ENCODE measurements around the gene TMEM198. TPM values are rescaled to one million over a fixed set of nuclear protein-coding genes. Genes with fewer than 3 reads are reported as not detected.

Gene TMEM198
- total RNA-seq, 1 donor from 2014 or later = 2.9 TPM

DNA sequence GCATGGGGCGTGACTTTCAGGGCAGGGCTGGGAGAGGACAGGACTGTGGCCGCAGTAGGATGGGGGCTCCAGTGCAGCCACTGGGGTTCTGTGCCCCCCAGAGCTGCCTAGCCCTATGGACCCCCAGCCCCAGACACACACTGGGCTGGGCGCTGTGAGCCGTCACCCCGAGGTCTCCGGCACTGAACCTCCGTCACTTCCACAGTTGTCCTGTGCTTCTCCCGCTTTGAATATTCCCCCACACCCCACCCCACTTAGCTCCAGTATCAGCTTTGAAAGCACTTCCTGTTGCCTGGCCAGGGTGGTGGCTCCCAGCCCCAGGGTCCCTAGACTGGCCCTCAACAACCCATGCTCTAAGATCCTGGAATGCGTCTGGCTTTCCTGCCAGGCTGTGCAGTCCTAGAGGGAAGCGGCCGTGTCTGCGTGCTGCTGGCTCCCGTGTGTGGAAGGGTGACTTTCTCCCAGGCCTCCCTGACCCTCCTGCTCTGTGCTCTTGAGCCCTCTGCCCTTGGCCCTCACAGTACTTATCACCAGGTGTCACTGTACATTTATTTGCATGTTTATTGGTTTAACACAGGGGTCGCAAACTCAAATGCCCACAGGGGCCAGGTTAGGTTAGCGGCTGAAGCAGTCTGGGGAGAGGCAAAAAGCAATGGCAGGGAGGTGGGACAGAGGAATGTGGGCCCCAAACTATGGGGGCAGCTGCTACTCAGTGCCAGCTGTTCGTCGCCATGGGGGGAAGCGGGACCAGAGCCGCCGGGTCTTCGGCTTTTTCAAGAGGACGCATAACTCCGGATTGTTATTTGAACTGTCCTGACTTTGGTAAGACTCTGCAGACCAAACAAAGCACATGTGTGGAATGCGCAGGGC lies 17.6 kb downstream of the TMEM198 start:
- no peak overlapping the region for H3K4me3 ChIP-seq
- no peaks in the 10 kb centered on the region for H3K9me3 ChIP-seq
- TF ChIP-seq, protein P1, sequence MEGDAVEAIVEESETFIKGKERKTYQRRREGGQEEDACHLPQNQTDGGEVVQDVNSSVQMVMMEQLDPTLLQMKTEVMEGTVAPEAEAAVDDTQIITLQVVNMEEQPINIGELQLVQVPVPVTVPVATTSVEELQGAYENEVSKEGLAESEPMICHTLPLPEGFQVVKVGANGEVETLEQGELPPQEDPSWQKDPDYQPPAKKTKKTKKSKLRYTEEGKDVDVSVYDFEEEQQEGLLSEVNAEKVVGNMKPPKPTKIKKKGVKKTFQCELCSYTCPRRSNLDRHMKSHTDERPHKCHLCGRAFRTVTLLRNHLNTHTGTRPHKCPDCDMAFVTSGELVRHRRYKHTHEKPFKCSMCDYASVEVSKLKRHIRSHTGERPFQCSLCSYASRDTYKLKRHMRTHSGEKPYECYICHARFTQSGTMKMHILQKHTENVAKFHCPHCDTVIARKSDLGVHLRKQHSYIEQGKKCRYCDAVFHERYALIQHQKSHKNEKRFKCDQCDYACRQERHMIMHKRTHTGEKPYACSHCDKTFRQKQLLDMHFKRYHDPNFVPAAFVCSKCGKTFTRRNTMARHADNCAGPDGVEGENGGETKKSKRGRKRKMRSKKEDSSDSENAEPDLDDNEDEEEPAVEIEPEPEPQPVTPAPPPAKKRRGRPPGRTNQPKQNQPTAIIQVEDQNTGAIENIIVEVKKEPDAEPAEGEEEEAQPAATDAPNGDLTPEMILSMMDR (IDR thresholded peaks at IDR 0.05) = no peak
- no peaks in the 10 kb centered on the region for H3K27me3 ChIP-seq
- H3K36me3 ChIP-seq = no peaks in the 10 kb centered on the region
- intact Hi-C loops (cut with DNase I) = no loop called here
- peak; percentile 59 for ATAC-seq
- no peaks in the 10 kb centered on the region for H3K4me1 ChIP-seq
- H3K27ac ChIP-seq = no peak overlapping the region
- no peak for DNase-seq

DNA sequence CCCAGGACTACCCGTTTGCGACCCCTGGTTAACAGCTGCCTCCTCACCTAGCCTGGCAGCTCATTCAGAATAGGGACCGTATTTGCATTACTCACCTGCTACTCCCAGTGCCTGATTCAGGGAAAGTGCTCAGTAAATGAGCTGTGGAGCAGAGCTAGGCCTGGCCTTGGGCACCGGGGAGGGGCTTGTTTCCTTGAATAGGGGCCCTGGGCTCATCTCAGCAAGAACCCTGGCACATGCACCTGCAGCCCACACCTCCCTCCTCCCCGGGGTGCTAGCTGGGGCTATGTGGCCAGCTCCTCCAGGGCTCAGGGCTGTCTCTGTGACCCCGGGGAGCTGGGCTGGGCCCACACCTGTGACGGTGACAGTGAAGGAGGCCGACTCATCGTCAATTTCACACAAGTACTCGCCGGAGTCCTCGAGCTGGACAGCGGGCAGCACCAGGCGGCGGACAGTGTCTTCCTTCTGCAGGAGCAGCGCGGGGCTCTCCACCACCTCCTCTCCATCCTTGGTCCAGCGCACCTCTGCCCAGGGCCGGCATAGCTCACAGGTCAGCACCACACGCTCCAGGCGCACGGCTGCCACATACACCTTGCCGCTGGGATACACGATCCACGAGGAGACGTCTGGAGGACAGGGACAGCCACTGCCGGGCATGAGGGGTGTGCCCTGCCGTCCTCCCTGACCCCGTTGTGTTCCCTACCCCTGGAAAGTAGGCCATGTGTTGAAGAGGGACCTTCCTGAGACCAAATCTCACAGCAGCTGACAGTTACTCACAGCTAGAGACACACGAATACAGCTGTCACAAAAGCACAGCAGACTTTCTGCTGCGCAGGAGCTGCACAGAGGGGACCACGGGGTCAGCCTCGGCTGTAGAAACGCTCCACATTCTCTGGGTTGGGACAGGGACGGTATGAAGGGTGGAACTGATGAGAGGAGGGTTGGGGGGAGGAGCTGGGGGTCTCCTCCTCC lies 18.5 kb downstream of the TMEM198 start:
- H3K36me3 ChIP-seq = no peaks in the 10 kb centered on the region
- DNase-seq = peak; percentile 51

DNA sequence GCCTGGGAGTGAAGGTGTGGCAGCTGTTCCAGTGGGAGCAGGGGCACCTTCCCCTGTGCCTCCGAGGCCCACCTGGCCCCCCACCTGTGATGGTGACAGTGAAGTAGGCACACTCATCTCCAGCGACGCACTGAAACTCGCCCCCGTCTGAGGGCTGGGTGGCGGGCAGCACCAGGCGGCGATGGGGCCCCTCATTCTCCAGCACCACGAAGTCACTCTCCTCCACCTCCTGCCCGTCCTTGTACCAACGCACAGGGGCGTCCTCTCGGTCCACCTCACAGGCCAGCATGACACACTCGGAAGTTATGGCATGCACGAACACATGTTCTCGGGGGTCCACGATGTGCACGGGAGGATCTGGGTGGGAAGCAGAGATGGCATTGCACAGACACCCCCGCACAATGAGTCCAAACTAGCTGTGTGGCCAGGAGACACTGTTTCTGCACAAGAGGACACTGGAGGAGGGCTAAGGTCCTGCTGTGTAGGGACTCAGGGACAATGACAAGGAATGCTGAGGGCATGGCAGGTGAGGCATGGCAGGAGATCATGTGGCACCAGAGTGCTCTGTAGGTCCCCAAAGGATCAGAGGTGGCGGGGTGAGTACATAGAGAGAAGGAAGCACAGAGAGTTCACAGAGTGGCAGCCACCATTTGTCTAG lies 19.6 kb downstream of the TMEM198 start:
- Histone ChIP-seq H3K4me3 (no peak overlapping the region), H3K36me3 (no peaks in the 10 kb centered on the region), H3K27ac (no peak overlapping the region), H3K4me1 (no peaks in the 10 kb centered on the region), H3K27me3 (no peaks in the 10 kb centered on the region), H3K9me3 (no peaks in the 10 kb centered on the region)
- ATAC-seq = no peak
- TF ChIP-seq, protein P1 (IDR thresholded peaks at IDR 0.05) = no peak
- no peak for DNase-seq
- intact Hi-C loops (cut with DNase I) = no loop called here

More for the DNA sequence above, 18.5 kb downstream of the TMEM198 start:
- no peak for ATAC-seq
- TF ChIP-seq, protein P1 (IDR thresholded peaks at IDR 0.05) = no peak
- Histone ChIP-seq H3K9me3 (no peaks in the 10 kb centered on the region), H3K27ac (no peak overlapping the region), H3K4me3 (no peak overlapping the region), H3K4me1 (no peaks in the 10 kb centered on the region), H3K27me3 (no peaks in the 10 kb centered on the region)
- intact Hi-C loops (cut with DNase I) = no loop called here

DNA sequence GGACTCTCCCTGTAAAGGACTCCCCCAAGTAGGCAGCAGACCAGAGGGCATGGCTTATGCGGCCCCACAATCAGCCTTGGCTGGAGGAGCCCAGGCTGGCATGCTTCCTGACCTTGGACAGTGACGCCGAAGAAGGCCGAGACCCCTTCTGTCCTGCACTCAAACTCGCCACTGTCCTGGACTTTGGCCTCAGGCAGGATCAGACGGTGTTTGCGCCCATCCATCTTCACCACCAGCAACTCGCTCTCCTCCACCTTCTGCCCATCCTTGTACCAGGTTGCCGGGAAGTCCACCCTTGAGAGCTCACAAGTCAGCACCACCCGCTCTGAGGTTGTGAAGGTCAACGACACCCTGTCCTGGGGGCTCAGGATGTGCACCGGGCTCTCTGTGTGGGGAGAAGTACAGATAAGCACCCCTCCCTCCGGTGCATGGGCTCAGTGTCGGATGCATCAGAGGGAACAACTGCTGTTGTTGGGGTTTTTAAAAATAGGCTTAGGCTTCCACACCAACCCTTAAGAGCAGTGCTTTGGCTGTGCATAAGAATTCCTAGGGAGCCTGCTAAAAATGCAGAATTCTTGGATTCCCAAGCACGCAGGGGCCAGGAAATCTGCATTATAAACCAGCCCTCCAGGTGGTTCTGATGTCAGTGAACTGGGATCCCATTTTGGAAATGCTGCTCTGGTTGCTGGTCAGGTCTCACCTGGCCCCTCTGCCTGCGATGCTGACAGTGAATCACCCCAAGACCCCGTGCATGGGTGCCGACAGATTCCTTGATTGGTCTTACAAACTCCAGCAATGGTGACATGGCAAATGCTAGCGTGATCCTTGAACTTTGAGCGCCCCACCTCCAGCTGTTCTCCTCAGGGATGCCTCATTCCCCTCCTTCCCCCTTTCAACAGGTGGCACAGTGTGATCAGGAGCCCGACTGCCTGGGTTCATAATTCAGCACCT lies 21.6 kb downstream of the TMEM198 start:
- ATAC-seq = no peak

More for the DNA sequence above, 21.6 kb downstream of the TMEM198 start:
- Histone ChIP-seq H3K4me1 (peaks cover 6% of the 10 kb centered on the region), H3K9me3 (no peaks in the 10 kb centered on the region), H3K27me3 (no peaks in the 10 kb centered on the region), H3K4me3 (no peak overlapping the region), H3K36me3 (peaks cover 7% of the 10 kb centered on the region), H3K27ac (no peak overlapping the region)
- intact Hi-C loops (cut with DNase I) = no loop called here
- peak; percentile 61 for DNase-seq
- TF ChIP-seq, protein P1 (IDR thresholded peaks at IDR 0.05) = no peak
